ENCODE data around the gene PRRC2B.

Gene PRRC2B

GRCh38 chr9:131499254-131499767, 105.4 kb downstream of the PRRC2B start:
- FAIRE-seq (no peak), DNase-seq (ENCODE audit: insufficient read length, low spot score) (no peak)
- TF ChIP-seq POLR2A (IDR thresholded peaks at IDR 0.05; ENCODE audit: low read depth, low read length) (peak; percentile 40; the same call in 1 of the 2 replicates), SPI1 (IDR thresholded peaks at IDR 0.05; ENCODE audit: low read depth, low read length) (no peak), POLR2AphosphoS5 (IDR thresholded peaks at IDR 0.05; ENCODE audit: low read depth, low read length) (no peak)

GRCh38 chr9:131500377-131500776, 106.5 kb downstream of the PRRC2B start:
- TF ChIP-seq POU2F2 (IDR thresholded peaks at IDR 0.05; ENCODE audit: low read depth, low read length) (no peak), POLR2AphosphoS5 (IDR thresholded peaks at IDR 0.05; ENCODE audit: low read depth, low read length) (no peak; the same call in 1 of the 2 replicates), SPI1 (IDR thresholded peaks at IDR 0.05; ENCODE audit: low read depth, low read length) (no peak), PAX5 (IDR thresholded peaks at IDR 0.05; ENCODE audit: insufficient read depth, low read length, severe bottlenecking) (no peak), TAF1 (IDR thresholded peaks at IDR 0.05; ENCODE audit: low read depth, low read length) (no peak), POLR2A (IDR thresholded peaks at IDR 0.05; ENCODE audit: low read depth, low read length) (no peak)
- FAIRE-seq: no peak
- no peak for DNase-seq (ENCODE audit: insufficient read length, low spot score)

- DNase-seq (ENCODE audit: insufficient read length, low spot score) (no peak), FAIRE-seq (no peak)
- TF ChIP-seq POLR2A (IDR thresholded peaks at IDR 0.05; ENCODE audit: low read depth, low read length) (0 out of 2 replicates have a peak, but pooled peaks have one; percentile 3), SPI1 (IDR thresholded peaks at IDR 0.05; ENCODE audit: low read depth, low read length) (no peak)
These were observed 107.2 kb downstream of the PRRC2B start for GRCh38 chr9:131500939-131501541.

- TF ChIP-seq POLR2A (IDR thresholded peaks at IDR 0.05; ENCODE audit: low read depth, low read length): peak; percentile 35; the same call in 1 of the 2 replicates
- no peak for TF ChIP-seq SPI1 (IDR thresholded peaks at IDR 0.05; ENCODE audit: low read depth, low read length)
- TF ChIP-seq POLR2AphosphoS5 (IDR thresholded peaks at IDR 0.05; ENCODE audit: low read depth, low read length): peak; percentile 67
- FAIRE-seq (peak; percentile 98), DNase-seq (ENCODE audit: insufficient read length, low spot score) (peak; percentile 99)
These were observed 109.1 kb downstream of the PRRC2B start, which contains the start of gene POMT1 for GRCh38 chr9:131502781-131503625. Gene POMT1 (plus strand): TSS chr9:131502918. CDS start chr9:131504219, 1,301 bp downstream.

GRCh38 chr9:131503626-131504465, 110.0 kb downstream of the PRRC2B start:
- no peak for TF ChIP-seq POLR2AphosphoS5 (IDR thresholded peaks at IDR 0.05; ENCODE audit: low read depth, low read length)
- TF ChIP-seq POU2F2 (IDR thresholded peaks at IDR 0.05; ENCODE audit: low read depth, low read length): no peak
- TF ChIP-seq PAX5 (IDR thresholded peaks at IDR 0.05; ENCODE audit: insufficient read depth, low read length, severe bottlenecking): no peak
- TF ChIP-seq SPI1 (IDR thresholded peaks at IDR 0.05; ENCODE audit: low read depth, low read length): no peak
- TF ChIP-seq TAF1 (IDR thresholded peaks at IDR 0.05; ENCODE audit: low read depth, low read length): no peak
- no peak for TF ChIP-seq POLR2A (IDR thresholded peaks at IDR 0.05; ENCODE audit: low read depth, low read length)
- no peak for FAIRE-seq

GRCh38 chr9:131505012-131505411, 111.1 kb downstream of the PRRC2B start:
- TF ChIP-seq TAF1 (IDR thresholded peaks at IDR 0.05; ENCODE audit: low read depth, low read length) (no peak), PAX5 (IDR thresholded peaks at IDR 0.05; ENCODE audit: insufficient read depth, low read length, severe bottlenecking) (no peak), POU2F2 (IDR thresholded peaks at IDR 0.05; ENCODE audit: low read depth, low read length) (no peak), POLR2AphosphoS5 (IDR thresholded peaks at IDR 0.05; ENCODE audit: low read depth, low read length) (no peak), SPI1 (IDR thresholded peaks at IDR 0.05; ENCODE audit: low read depth, low read length) (no peak), POLR2A (IDR thresholded peaks at IDR 0.05; ENCODE audit: low read depth, low read length) (no peak)
- DNase-seq (ENCODE audit: insufficient read length, low spot score): no peak
- FAIRE-seq: no peak

More at GRCh38 chr9:131503626-131504465, 110.0 kb downstream of the PRRC2B start:
- DNase-seq (ENCODE audit: insufficient read length, low spot score): no peak

GRCh38 chr9:131511416-131511815, 117.5 kb downstream of the PRRC2B start:
- FAIRE-seq: no peak
- no peak for TF ChIP-seq PAX5 (IDR thresholded peaks at IDR 0.05; ENCODE audit: insufficient read depth, low read length, severe bottlenecking)
- TF ChIP-seq TAF1 (IDR thresholded peaks at IDR 0.05; ENCODE audit: low read depth, low read length): no peak
- TF ChIP-seq POLR2A (IDR thresholded peaks at IDR 0.05; ENCODE audit: low read depth, low read length): no peak
- TF ChIP-seq SPI1 (IDR thresholded peaks at IDR 0.05; ENCODE audit: low read depth, low read length): no peak
- TF ChIP-seq POU2F2 (IDR thresholded peaks at IDR 0.05; ENCODE audit: low read depth, low read length): no peak
- TF ChIP-seq POLR2AphosphoS5 (IDR thresholded peaks at IDR 0.05; ENCODE audit: low read depth, low read length): no peak

GRCh38 chr9:131511880-131512279, 118.0 kb downstream of the PRRC2B start:
- no peak for DNase-seq (ENCODE audit: insufficient read length, low spot score)
- TF ChIP-seq POU2F2 (IDR thresholded peaks at IDR 0.05; ENCODE audit: low read depth, low read length) (no peak), POLR2AphosphoS5 (IDR thresholded peaks at IDR 0.05; ENCODE audit: low read depth, low read length) (no peak), TAF1 (IDR thresholded peaks at IDR 0.05; ENCODE audit: low read depth, low read length) (no peak), SPI1 (IDR thresholded peaks at IDR 0.05; ENCODE audit: low read depth, low read length) (no peak), POLR2A (IDR thresholded peaks at IDR 0.05; ENCODE audit: low read depth, low read length) (no peak), PAX5 (IDR thresholded peaks at IDR 0.05; ENCODE audit: insufficient read depth, low read length, severe bottlenecking) (no peak)
- FAIRE-seq: no peak

More at GRCh38 chr9:131511416-131511815, 117.5 kb downstream of the PRRC2B start:
- no peak for DNase-seq (ENCODE audit: insufficient read length, low spot score)

GRCh38 chr9:131513177-131513576, 119.3 kb downstream of the PRRC2B start:
- FAIRE-seq (no peak), DNase-seq (ENCODE audit: insufficient read length, low spot score) (no peak)
- TF ChIP-seq SPI1 (IDR thresholded peaks at IDR 0.05; ENCODE audit: low read depth, low read length) (no peak), TAF1 (IDR thresholded peaks at IDR 0.05; ENCODE audit: low read depth, low read length) (no peak), POU2F2 (IDR thresholded peaks at IDR 0.05; ENCODE audit: low read depth, low read length) (no peak), POLR2A (IDR thresholded peaks at IDR 0.05; ENCODE audit: low read depth, low read length) (no peak), POLR2AphosphoS5 (IDR thresholded peaks at IDR 0.05; ENCODE audit: low read depth, low read length) (no peak), PAX5 (IDR thresholded peaks at IDR 0.05; ENCODE audit: insufficient read depth, low read length, severe bottlenecking) (no peak)

Data from GM12891 (cell line).